OCI-LY1 (cell line): Measurements from ENCODE around the gene TMPRSS3.

Source experiments
- H2AFZ ChIP-seq: fragments of 200-600 bp; sonication (generic), shearing (Covaris generic); 2 replicates; pipeline ENCODE4 v1.6.0; 2014; ENCODE audit warnings: antibody characterized with exemption, mild to moderate bottlenecking, low read length
- H3F3A ChIP-seq: fragments of 200-600 bp; sonication (generic), shearing (Covaris generic); 2 replicates; pipeline ENCODE4 v1.6.0; 2014; ENCODE audit warnings: mild to moderate bottlenecking, antibody characterized with exemption, low read length, moderate library complexity; ENCODE audit not compliant: insufficient read depth
- H3K27ac ChIP-seq: fragments of 200-600 bp; sonication (generic); 2 replicates; pipeline ENCODE4 v1.5.1; 2014; ENCODE audit warnings: low read length, mixed run types, mild to moderate bottlenecking, low read depth; ENCODE audit not compliant: poor library complexity, severe bottlenecking
- H3K27me3 ChIP-seq: fragments of 200-600 bp; sonication (generic); 2 replicates; pipeline ENCODE4 v1.6.0; 2014; ENCODE audit warnings: antibody characterized with exemption, mild to moderate bottlenecking, low read length, moderate library complexity; ENCODE audit not compliant: insufficient read depth
- H3K36me3 ChIP-seq: fragments of 200-600 bp; sonication (generic); 2 replicates; pipeline ENCODE4 v1.6.1; 2014; ENCODE audit warnings: mild to moderate bottlenecking, antibody characterized with exemption, low read length, moderate library complexity, mixed read lengths; ENCODE audit not compliant: insufficient read depth
- H3K4me1 ChIP-seq: fragments of 200-600 bp; sonication (generic); 2 replicates; pipeline ENCODE4 v1.5.1; 2014; ENCODE audit warnings: mild to moderate bottlenecking, low read length, moderate library complexity; ENCODE audit not compliant: insufficient read depth, severe bottlenecking
- H3K4me2 ChIP-seq: fragments of 200-600 bp; sonication (generic), shearing (Covaris generic); 2 replicates; pipeline ENCODE4 v1.6.1; 2014; ENCODE audit warnings: low read length
- H3K4me3 ChIP-seq: fragments of 200-600 bp; sonication (generic); 2 replicates; pipeline ENCODE4 v1.5.1; 2014; ENCODE audit warnings: low read length, low read depth, mild to moderate bottlenecking, mixed read lengths; ENCODE audit not compliant: poor library complexity, severe bottlenecking
- H3K79me2 ChIP-seq: fragments of 200-600 bp; shearing (Covaris generic); 2 replicates; pipeline ENCODE4 v1.6.1; 2016; ENCODE audit warnings: mixed run types, low read length, mixed read lengths; ENCODE audit not compliant: insufficient read depth
- H3K9ac ChIP-seq: fragments of 200-600 bp; sonication (generic), shearing (Covaris generic); 2 replicates; pipeline ENCODE4 v1.6.1; 2014; ENCODE audit warnings: mild to moderate bottlenecking, low read length, mixed read lengths
- H3K9me2 ChIP-seq: fragments of 200-600 bp; sonication (generic), shearing (Covaris generic); 2 replicates; pipeline ENCODE4 v1.6.1; 2014; ENCODE audit warnings: low read depth, mild to moderate bottlenecking, low read length, mixed read lengths
- H3K9me3 ChIP-seq: fragments of 200-600 bp; shearing (Covaris generic); 2 replicates; pipeline ENCODE4 v1.6.1; 2014; ENCODE audit warnings: low read length, mixed read lengths
- H4K20me1 ChIP-seq: fragments of 200-600 bp; sonication (generic), shearing (Covaris generic); 2 replicates; pipeline ENCODE4 v1.6.0; 2016; ENCODE audit warnings: mild to moderate bottlenecking, low read length; ENCODE audit not compliant: insufficient read depth
- EZH2 ChIP-seq: fragments of 200-600 bp; sonication (generic), shearing (Covaris generic); IDR thresholded peaks from 2 replicates; pipeline ENCODE4 v1.8.0; 2017; ENCODE audit warnings: borderline replicate concordance, mixed run types, mild to moderate bottlenecking, antibody characterized with exemption, low read length, moderate library complexity, mixed read lengths
- TF ChIP-seq, protein P1 (sequence below): fragments of 200-600 bp; sonication (generic), shearing (Covaris generic); IDR thresholded peaks from 2 replicates; pipeline ENCODE4 v1.5.1; 2017; ENCODE audit warnings: mild to moderate bottlenecking, antibody characterized with exemption, low read length, moderate library complexity, mixed read lengths

TMPRSS3 gene

DNA sequence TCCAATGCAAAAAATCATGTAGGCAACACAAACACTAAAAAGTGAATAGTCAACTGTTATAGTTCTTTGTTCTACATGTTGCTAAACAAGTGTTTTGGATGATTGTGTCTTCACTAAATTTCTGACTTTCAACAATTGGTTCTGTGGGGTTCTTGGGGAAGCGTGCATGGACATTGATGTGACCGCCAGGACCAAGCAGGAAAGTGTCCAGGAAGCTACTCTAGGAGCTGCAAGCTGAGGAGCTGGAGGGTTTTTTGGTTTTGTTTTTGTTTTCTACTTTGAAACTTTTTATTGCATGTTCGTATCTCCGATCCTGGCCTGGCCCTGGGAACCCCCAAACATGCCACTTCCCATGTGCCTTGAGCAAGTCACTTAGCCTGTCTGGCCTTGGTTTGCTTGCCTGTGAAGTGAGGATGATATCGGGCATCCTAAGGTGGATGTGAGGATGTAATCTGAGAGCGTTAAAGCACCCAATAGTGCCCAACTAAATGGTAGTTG lies 8.0 kb downstream of the TMPRSS3 start:
- Histone ChIP-seq H3K79me2 (no peaks in the 10 kb centered on the region), H3K4me1 (peaks cover 1% of the 10 kb centered on the region), H3K27me3 (peaks cover 20% of the 10 kb centered on the region), H3K9me3 (no peaks in the 10 kb centered on the region), H3K9me2 (no peaks in the 10 kb centered on the region), H4K20me1 (no peaks in the 10 kb centered on the region), H3F3A (no peaks in the 10 kb centered on the region), H3K9ac (no peak overlapping the region), H2AFZ (no peak overlapping the region), H3K4me2 (no peak overlapping the region), H3K27ac (no peak overlapping the region), H3K36me3 (no peaks in the 10 kb centered on the region), H3K4me3 (no peak overlapping the region)
- TF ChIP-seq EZH2, result no peak
- TF ChIP-seq, protein P1, sequence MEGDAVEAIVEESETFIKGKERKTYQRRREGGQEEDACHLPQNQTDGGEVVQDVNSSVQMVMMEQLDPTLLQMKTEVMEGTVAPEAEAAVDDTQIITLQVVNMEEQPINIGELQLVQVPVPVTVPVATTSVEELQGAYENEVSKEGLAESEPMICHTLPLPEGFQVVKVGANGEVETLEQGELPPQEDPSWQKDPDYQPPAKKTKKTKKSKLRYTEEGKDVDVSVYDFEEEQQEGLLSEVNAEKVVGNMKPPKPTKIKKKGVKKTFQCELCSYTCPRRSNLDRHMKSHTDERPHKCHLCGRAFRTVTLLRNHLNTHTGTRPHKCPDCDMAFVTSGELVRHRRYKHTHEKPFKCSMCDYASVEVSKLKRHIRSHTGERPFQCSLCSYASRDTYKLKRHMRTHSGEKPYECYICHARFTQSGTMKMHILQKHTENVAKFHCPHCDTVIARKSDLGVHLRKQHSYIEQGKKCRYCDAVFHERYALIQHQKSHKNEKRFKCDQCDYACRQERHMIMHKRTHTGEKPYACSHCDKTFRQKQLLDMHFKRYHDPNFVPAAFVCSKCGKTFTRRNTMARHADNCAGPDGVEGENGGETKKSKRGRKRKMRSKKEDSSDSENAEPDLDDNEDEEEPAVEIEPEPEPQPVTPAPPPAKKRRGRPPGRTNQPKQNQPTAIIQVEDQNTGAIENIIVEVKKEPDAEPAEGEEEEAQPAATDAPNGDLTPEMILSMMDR, result no peak

DNA sequence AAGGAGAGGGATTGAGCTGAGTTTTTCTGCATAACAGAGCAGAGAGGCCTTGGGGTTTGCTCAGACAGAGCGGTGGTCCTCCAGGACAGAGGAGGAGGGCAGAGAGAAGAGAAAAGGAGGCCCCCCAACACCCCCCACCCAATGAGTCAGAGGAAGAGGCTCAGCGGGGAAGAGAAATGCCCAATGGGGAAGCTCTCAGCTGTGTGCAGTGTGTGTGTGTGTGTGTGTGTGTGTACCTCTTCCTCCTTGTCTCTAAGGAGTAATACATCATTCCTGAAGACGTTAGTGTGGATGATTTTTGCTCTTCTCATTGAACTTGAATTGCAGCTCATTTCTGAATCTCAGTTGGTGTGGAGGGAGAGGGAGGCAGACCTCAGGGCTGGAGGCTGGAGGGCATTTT lies 8.7 kb downstream of the TMPRSS3 start:
- TF ChIP-seq, protein P1, result no peak
- TF ChIP-seq EZH2, result no peak
- Histone ChIP-seq H3K9me3 (peaks cover 3% of the 10 kb centered on the region; the same call in 1 of the 2 replicates), H3K27me3 (peaks cover 26% of the 10 kb centered on the region), H3K79me2 (no peaks in the 10 kb centered on the region), H3K4me2 (no peak overlapping the region), H3K27ac (no peak overlapping the region), H2AFZ (no peak overlapping the region), H3K9ac (no peak overlapping the region), H3K4me3 (no peak overlapping the region), H4K20me1 (no peaks in the 10 kb centered on the region), H3K9me2 (no peaks in the 10 kb centered on the region), H3K4me1 (no peaks in the 10 kb centered on the region), H3F3A (no peaks in the 10 kb centered on the region), H3K36me3 (no peaks in the 10 kb centered on the region; the same call in 1 of the 2 replicates)

DNA sequence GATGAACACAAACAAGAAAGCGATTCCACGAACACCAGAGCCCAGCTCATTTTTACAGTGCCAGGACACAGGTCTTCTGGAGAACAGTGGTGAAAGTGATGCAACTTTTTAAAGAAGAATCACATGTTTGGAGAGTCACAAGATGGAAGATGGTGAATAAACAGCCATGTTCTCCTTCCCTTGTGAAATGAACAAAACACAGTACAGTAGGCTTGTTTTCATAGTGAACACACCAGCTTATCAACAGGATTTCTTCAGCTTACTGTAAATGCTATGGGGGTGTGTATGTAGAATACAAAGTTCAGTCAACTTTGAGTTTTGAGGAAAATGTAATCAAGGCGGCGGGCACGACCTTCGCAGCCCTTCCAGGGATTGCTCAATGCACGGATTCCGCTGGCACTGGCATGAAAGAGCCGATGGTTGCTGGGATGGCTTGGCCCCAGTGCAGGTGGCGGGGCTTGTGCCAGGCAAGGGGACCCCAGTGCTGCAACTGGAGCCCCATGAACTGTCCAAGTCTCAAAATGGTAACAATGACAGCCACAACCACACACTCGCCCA lies 9.7 kb downstream of the TMPRSS3 start:
- no peak overlapping the region for H3K27ac ChIP-seq
- TF ChIP-seq EZH2, result no peak
- TF ChIP-seq, protein P1, result no peak
- H3K9ac ChIP-seq, result no peak overlapping the region
- H3K9me2 ChIP-seq, result no peaks in the 10 kb centered on the region
- no peaks in the 10 kb centered on the region for H3F3A ChIP-seq
- H4K20me1 ChIP-seq, result no peaks in the 10 kb centered on the region
- no peaks in the 10 kb centered on the region for H3K4me1 ChIP-seq
- peaks cover 10% of the 10 kb centered on the region; the same call in 1 of the 2 replicates for H3K9me3 ChIP-seq
- H3K36me3 ChIP-seq, result no peaks in the 10 kb centered on the region; the same call in 1 of the 2 replicates
- no peaks in the 10 kb centered on the region for H3K79me2 ChIP-seq
- peaks cover 23% of the 10 kb centered on the region; the same call in 1 of the 2 replicates for H3K27me3 ChIP-seq
- H3K4me2 ChIP-seq, result no peak overlapping the region
- H3K4me3 ChIP-seq, result no peak overlapping the region
- no peak overlapping the region for H2AFZ ChIP-seq
